CD14-positive monocyte (primary cell): Measurements from ENCODE around the gene CLPX. TPM values are rescaled to one million over a fixed set of nuclear protein-coding genes. Genes with fewer than 3 reads are reported as not detected.

Source experiments
- DNase-seq, 3 donors: peaks; one replicate each; pipeline ENCODE4 v3.0.0-alpha.2; 2011 to 2022
- H2AFZ ChIP-seq: 2 replicates; pipeline ENCODE4 v1.6.0; 2012; ENCODE audit warnings: mild to moderate bottlenecking, low read depth, low read length, inconsistent platforms; ENCODE audit not compliant: insufficient read depth, poor library complexity, severe bottlenecking
- H3K27ac ChIP-seq, 2 donors: 1 replicate in 1 of 2; 2 replicates in 1 of 2; pipeline ENCODE4 v1.5.1; 2012 to 2013; ENCODE audit warnings: low read length in 2 of 2, control low read depth in 1 of 2, inconsistent platforms in 1 of 2, low read depth in 1 of 2, mild to moderate bottlenecking in 1 of 2
- H3K27me3 ChIP-seq, 2 donors: one replicate each; pipeline versions ENCODE4 v1.6.0 to v1.6.1; 2011 to 2013; ENCODE audit warnings: low read length in 2 of 2; ENCODE audit not compliant: control insufficient read depth in 2 of 2, insufficient read depth in 2 of 2
- H3K36me3 ChIP-seq, 2 donors: replicated peaks in 1 of 2; 1 replicate in 1 of 2; 2 replicates in 1 of 2; pipeline versions ENCODE4 v1.5.1 to v1.6.1; 2012 to 2013; ENCODE audit warnings: low read length in 2 of 2, control low read depth in 1 of 2, inconsistent platforms in 1 of 2, mild to moderate bottlenecking in 1 of 2; ENCODE audit not compliant: insufficient read depth in 2 of 2, control insufficient read depth in 1 of 2
- H3K4me1 ChIP-seq, 2 donors: 1 replicate in 1 of 2; 2 replicates in 1 of 2; pipeline versions ENCODE4 v1.5.1 to v1.6.1; 2012 to 2013; ENCODE audit warnings: low read length in 2 of 2, control low read depth in 1 of 2, inconsistent platforms in 1 of 2, mild to moderate bottlenecking in 1 of 2, moderate library complexity in 1 of 2; ENCODE audit not compliant: insufficient read depth in 2 of 2, control insufficient read depth in 1 of 2
- H3K4me2 ChIP-seq: replicated peaks from 2 replicates; pipeline ENCODE3; 2012; ENCODE audit warnings: low read length, moderate library complexity, mild to moderate bottlenecking; ENCODE audit not compliant: poor library complexity, severe bottlenecking; ENCODE audit errors: extremely low read depth
- H3K4me3 ChIP-seq, 3 experiments: fragments of 200-600 bp in 1 of 3; sonication (generic) in 1 of 3; replicated peaks in 1 of 3; 1 replicate in 2 of 3; 2 replicates in 1 of 3; pipeline ENCODE4 v1.5.1; 2011 to 2013; ENCODE audit warnings: low read length in 3 of 3, mild to moderate bottlenecking in 3 of 3, control low read depth in 2 of 3, low read depth in 2 of 3, inconsistent platforms in 1 of 3, moderate library complexity in 1 of 3
- H3K79me2 ChIP-seq: 2 replicates; pipeline ENCODE4 v1.6.0; 2012; ENCODE audit warnings: mild to moderate bottlenecking, control low read depth, inconsistent platforms, low read length, moderate library complexity; ENCODE audit not compliant: insufficient read depth
- H3K9ac ChIP-seq: 2 replicates; pipeline ENCODE4 v1.6.0; 2017; ENCODE audit warnings: low read length, mild to moderate bottlenecking; ENCODE audit not compliant: insufficient read depth, poor library complexity, severe bottlenecking
- H3K9me3 ChIP-seq, 2 donors: replicated peaks in 1 of 2; 1 replicate in 1 of 2; 2 replicates in 1 of 2; pipeline versions ENCODE4 v1.5.1 to v1.6.1; 2012 to 2013; ENCODE audit warnings: low read length in 2 of 2, control low read depth in 1 of 2; ENCODE audit not compliant: control insufficient read depth in 1 of 2, insufficient read depth in 1 of 2
- H4K20me1 ChIP-seq: 2 replicates; pipeline ENCODE4 v1.6.0; 2012; ENCODE audit warnings: mild to moderate bottlenecking, low read length, control low read depth, moderate library complexity; ENCODE audit not compliant: insufficient read depth
- H3K27ac Mint-ChIP-seq, 7 donors: one replicate each; pipeline ENCODE4 v1.8.0; 2020; ENCODE audit warnings: mild to moderate bottlenecking in 7 of 7, mixed read lengths in 7 of 7, moderate library complexity in 6 of 7, inconsistent platforms in 2 of 7
- H3K27me3 Mint-ChIP-seq, 3 donors: one replicate each; pipeline ENCODE4 v1.8.0; 2021 to 2022; ENCODE audit warnings: low read depth in 3 of 3, mild to moderate bottlenecking in 3 of 3, mixed read lengths in 3 of 3, moderate library complexity in 3 of 3, inconsistent platforms in 1 of 3
- H3K36me3 Mint-ChIP-seq, 2 donors: one replicate each; pipeline ENCODE4 v1.8.0; 2020; ENCODE audit warnings: mixed read lengths in 2 of 2, inconsistent platforms in 1 of 2, mild to moderate bottlenecking in 1 of 2
- H3K4me1 Mint-ChIP-seq: one replicate; pipeline ENCODE4 v1.8.0; 2020; ENCODE audit warnings: mild to moderate bottlenecking, mixed read lengths
- H3K4me3 Mint-ChIP-seq, 2 donors: one replicate each; pipeline ENCODE4 v1.8.0; 2020; ENCODE audit warnings: mild to moderate bottlenecking in 2 of 2, mixed read lengths in 2 of 2, moderate library complexity in 1 of 2
- H3K9me3 Mint-ChIP-seq, 7 donors: one replicate each; pipeline ENCODE4 v1.8.0; 2020 to 2022; ENCODE audit warnings: mixed read lengths in 7 of 7, mild to moderate bottlenecking in 6 of 7, moderate library complexity in 6 of 7, inconsistent platforms in 2 of 7
- CTCF ChIP-seq: fragments of 200-600 bp; IDR thresholded peaks from one replicate; pipeline ENCODE4 v1.8.0; 2022; ENCODE audit warnings: antibody characterized with exemption, mild to moderate bottlenecking
- WGBS: methylation state at CpG from one replicate; pipeline ENCODE4 v1.1.5; 2013; ENCODE audit warnings: missing lambda C conversion rate; ENCODE audit not compliant: insufficient coverage; 5-methylcytosine and 5-hydroxymethylcytosine counted together
- intact Hi-C, 2 donors: fragments of 100-400 bp; cut with micrococcal nuclease; formaldehyde crosslinking; loops; one replicate each; pipeline versions ENCODE4 v1.15.0 to v1.15.1; 2023
- polyA plus RNA-seq, 3 donors: library from polyadenylated mRNA; depleted of rRNA in 1 of 3; unstranded in 2 of 3; stranded (reverse) in 1 of 3; fragments of 300-500 nt in 2 of 3; fragments of >200 nt in 1 of 3; fragmentation: Illumina TruSeq in 2 of 3; gene quantifications; 1 replicate in 2 of 3; 2 replicates in 1 of 3; pipeline ENCODE4 v1.2.3, GENCODE V29; 2012 to 2021

Gene CLPX
- polyA plus RNA-seq, 3 donors = 15.2 to 24.9 (median 20.0) TPM

GRCh38 chr15:65156692-65157091 lies 28.4 kb downstream of the CLPX start:
- H3K36me3 ChIP-seq = peaks cover 82 to 95% of the 10 kb centered on the region in 2 donors
- H3K9me3 ChIP-seq = no peaks in the 10 kb centered on the region
- H3K27ac ChIP-seq = no peak overlapping the region
- H2AFZ ChIP-seq = no peak overlapping the region
- WGBS = no CpG with 5 or more reads among the region's 5 CpGs
- no peaks in the 10 kb centered on the region for H3K4me1 Mint-ChIP-seq
- no peak overlapping the region for H3K9ac ChIP-seq
- no peaks in the 10 kb centered on the region for H3K27me3 ChIP-seq
- H3K9me3 Mint-ChIP-seq = no peaks in the 10 kb centered on the region
- H4K20me1 ChIP-seq = peaks cover 20% of the 10 kb centered on the region
- DNase-seq = no peak
- H3K4me2 ChIP-seq = no peak overlapping the region
- intact Hi-C loops = loop anchor here in 1 of 2 donors (10.0 kb wide), 1 partner anchor 338 kb away; no protein-coding TSS in a partner anchor
- no peak overlapping the region for H3K4me3 Mint-ChIP-seq
- peaks cover 62 to 83% of the 10 kb centered on the region in 2 donors for H3K36me3 Mint-ChIP-seq
- TF ChIP-seq CTCF = no peak
- H3K79me2 ChIP-seq = no peaks in the 10 kb centered on the region
- no peak overlapping the region for H3K4me3 ChIP-seq
- H3K27ac Mint-ChIP-seq = no peak overlapping the region
- H3K4me1 ChIP-seq = no peaks in the 10 kb centered on the region
- H3K27me3 Mint-ChIP-seq = no peaks in the 10 kb centered on the region

- WGBS = 81% methylated on average over 3 of the region's 6 CpGs
- Mint-ChIP-seq H3K27ac (no peak overlapping the region), H3K4me1 (no peaks in the 10 kb centered on the region), H3K27me3 (no peaks in the 10 kb centered on the region), H3K9me3 (no peaks in the 10 kb centered on the region), H3K36me3 (peaks cover 62 to 88% of the 10 kb centered on the region in 2 donors), H3K4me3 (no peak overlapping the region)
- Histone ChIP-seq H3K4me2 (no peak overlapping the region), H3K4me3 (no peak overlapping the region), H3K27me3 (no peaks in the 10 kb centered on the region), H3K27ac (no peak overlapping the region), H3K9ac (no peak overlapping the region), H2AFZ (no peak overlapping the region), H3K9me3 (no peaks in the 10 kb centered on the region), H4K20me1 (peaks cover 5% of the 10 kb centered on the region), H3K36me3 (peaks cover 89 to 96% of the 10 kb centered on the region in 2 donors), H3K4me1 (no peaks in the 10 kb centered on the region), H3K79me2 (no peaks in the 10 kb centered on the region)
- intact Hi-C loops = loop anchor here in 1 of 2 donors (10.0 kb wide), 1 partner anchor 340 kb away; no protein-coding TSS in a partner anchor
- no peak for TF ChIP-seq CTCF
- no peak for DNase-seq
These were observed 30.4 kb downstream of the CLPX start for GRCh38 chr15:65154720-65155119.
